ENCODE measurements around the gene CADM2.

CADM2 gene

DNA sequence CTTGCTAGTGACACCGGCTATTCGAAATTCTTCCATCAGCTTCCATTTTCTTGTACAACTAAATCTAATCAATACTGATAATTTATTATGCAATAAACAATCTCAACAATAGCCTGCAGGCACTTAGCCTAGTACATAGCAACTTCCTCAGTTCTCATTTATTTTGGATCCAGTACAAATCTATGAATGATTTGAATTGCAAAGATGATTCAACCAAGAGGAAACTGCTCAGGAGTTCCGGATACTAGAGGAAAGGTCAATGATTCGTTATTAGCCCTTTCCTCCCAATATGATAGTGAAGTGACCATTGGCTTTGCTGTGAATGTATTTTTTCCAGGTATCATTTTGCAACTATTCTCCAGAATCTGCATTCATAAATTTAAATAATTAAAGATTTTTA is 827.0 kb downstream of the CADM2 start:
- DNase-seq (ENCODE audit: insufficient read length, low spot score): no peak
- TF ChIP-seq POLR2A (IDR thresholded peaks at IDR 0.05; ENCODE audit: low read depth, low read length): no peak
- FAIRE-seq: no peak

DNA sequence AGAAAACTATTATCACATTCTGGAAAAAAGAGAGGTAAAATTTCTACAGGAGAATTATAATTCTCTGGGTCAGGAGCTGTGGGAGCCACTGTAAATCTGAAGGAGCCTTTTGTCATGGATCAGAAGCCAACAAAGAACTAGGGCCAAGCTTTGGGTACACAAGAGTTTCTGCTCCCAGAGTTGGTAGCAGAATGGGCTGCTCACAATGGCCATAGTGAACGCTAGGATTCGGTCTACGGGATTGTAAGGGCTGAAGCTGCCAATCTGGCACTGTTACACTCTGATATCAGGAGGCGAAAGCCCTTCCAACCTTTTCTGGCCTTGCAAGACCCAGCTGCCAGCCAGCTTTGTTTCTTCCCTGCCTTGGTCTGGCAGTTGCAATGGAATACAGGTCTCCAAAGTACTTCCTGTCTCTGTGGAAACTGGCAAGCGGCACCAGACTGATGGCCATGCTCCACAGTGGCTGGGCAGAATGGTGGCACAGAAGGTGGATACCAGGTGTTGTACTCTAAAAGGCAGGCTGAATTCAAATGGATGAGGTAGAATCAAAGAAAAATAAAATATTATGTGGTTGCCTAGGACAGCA is 831.7 kb downstream of the CADM2 start:
- DNase-seq (ENCODE audit: insufficient read length, low spot score): no peak
- TF ChIP-seq POLR2A (IDR thresholded peaks at IDR 0.05; ENCODE audit: low read depth, low read length): no peak
- FAIRE-seq: no peak

DNA sequence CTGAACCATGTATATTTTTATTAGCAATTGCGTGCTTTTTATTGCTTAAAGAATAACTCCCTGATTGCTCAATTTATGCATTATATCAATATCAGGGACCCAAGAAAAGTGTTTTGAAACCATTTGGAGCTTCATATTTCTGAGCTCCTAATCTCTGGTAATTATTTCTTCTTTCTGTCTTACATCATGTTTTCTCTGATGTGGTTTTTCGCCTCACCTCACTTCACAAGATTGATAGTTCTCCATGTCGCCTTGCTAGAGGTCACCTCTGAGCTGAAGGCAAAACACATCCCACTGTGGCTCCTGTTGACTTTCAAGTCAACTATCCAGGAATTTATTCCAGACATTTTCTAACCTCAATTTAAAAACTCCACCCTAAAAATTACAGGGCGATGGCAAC is 837.4 kb downstream of the CADM2 start:
- no peak for FAIRE-seq
- DNase-seq (ENCODE audit: insufficient read length, low spot score): no peak
- TF ChIP-seq POLR2A (IDR thresholded peaks at IDR 0.05; ENCODE audit: low read depth, low read length): no peak

- DNase-seq (ENCODE audit: insufficient read length, low spot score): no peak
- FAIRE-seq: no peak
- no peak for TF ChIP-seq POLR2A (IDR thresholded peaks at IDR 0.05; ENCODE audit: low read depth, low read length)
Measured at GRCh38 chr3:85800676-85801075, 841.9 kb downstream of the CADM2 start.

- TF ChIP-seq POLR2A (IDR thresholded peaks at IDR 0.05; ENCODE audit: low read depth, low read length): no peak
- DNase-seq (ENCODE audit: insufficient read length, low spot score) (no peak), FAIRE-seq (no peak)
Measured at GRCh38 chr3:85801955-85802354, 843.2 kb downstream of the CADM2 start.

DNA sequence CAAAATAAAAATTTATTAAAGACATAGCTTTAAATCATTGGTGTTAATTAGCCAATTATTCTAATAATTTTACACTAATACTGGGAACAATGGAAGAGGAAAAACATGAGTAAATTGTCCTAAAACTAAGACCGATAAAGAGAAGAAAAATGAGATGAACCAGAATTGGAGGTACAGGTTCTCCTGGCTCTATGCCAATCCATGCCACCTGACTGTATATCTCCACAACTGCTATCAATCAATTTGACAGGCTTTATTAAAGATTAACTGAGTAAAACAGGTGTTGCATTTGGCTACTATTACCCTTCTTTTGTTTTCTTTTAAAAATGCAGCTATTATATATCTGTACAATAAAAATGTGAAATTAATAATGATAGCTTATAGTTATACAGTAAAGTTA is 850.0 kb downstream of the CADM2 start:
- FAIRE-seq (no peak), DNase-seq (ENCODE audit: insufficient read length, low spot score) (no peak)
- TF ChIP-seq POLR2A (IDR thresholded peaks at IDR 0.05; ENCODE audit: low read depth, low read length): no peak

DNA sequence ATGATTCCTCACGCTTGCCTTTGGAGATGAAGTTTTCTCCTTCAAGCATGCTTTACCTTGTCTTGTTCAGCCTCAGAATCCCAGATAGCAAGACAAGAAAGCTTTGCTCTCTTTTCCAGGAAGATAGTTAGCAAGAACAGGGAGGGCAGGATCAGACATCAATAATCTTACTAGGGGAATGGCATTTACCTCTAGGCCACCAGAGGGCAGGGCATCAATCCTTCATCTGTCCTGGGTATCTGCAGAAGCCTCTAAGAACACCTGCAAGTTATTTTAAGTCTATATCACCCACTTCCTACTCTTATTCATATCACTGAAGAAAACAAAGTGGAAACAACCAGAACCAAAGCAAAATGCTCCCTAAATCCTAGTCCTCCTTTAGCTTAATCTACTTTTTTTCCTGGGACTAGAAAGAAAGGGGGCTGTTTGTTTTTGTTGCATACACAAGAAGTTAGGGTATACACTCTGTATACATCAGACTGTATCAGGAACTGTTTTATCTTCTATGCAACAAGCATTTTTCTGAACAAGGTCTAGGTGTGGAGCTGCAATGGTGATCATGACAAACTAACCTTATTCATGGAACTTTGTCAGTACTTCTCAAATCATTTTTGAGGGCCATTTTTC is 862.5 kb downstream of the CADM2 start:
- no peak for FAIRE-seq

DNA sequence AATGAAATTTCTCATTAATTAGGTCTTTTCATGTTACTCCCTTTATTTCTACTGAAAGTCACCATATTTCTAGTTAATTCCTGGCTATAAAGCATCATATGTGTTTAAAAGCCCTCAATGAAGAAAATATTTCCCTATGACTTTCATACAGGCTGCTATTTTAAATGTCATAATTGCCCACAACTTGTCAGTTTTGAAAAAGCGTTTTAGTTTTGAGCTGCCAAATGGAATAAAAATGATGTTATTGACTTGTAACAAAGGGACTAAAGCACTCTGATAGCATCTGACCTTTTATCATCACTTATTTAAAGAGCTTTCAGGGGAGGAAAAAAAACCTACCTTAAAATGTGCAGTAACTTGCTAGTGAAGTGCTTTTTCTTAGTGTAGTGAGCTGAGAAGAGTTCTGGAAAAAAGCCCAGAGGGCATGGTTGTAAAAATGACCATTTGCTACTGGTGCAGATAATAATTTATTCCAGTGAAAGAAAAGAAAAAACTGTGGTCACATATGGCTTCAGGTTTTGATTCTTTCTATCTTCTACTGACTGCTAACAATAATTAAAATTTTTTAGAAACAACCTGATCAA is 877.2 kb downstream of the CADM2 start:
- FAIRE-seq: no peak
- no peak for DNase-seq (ENCODE audit: insufficient read length, low spot score)
- TF ChIP-seq POLR2A (IDR thresholded peaks at IDR 0.05; ENCODE audit: low read depth, low read length): no peak

More for the DNA sequence above, 862.5 kb downstream of the CADM2 start:
- DNase-seq (ENCODE audit: insufficient read length, low spot score): peak; percentile 1
- no peak for TF ChIP-seq POLR2A (IDR thresholded peaks at IDR 0.05; ENCODE audit: low read depth, low read length)

GRCh38 chr3:85837402-85837801 is 878.6 kb downstream of the CADM2 start:
- TF ChIP-seq POLR2A (IDR thresholded peaks at IDR 0.05; ENCODE audit: low read depth, low read length): no peak
- no peak for FAIRE-seq
- no peak for DNase-seq (ENCODE audit: insufficient read length, low spot score)

- no peak for FAIRE-seq
- DNase-seq (ENCODE audit: insufficient read length, low spot score): no peak
- TF ChIP-seq POLR2A (IDR thresholded peaks at IDR 0.05; ENCODE audit: low read depth, low read length): no peak
Measured at GRCh38 chr3:85838921-85839320, 880.1 kb downstream of the CADM2 start.

DNA sequence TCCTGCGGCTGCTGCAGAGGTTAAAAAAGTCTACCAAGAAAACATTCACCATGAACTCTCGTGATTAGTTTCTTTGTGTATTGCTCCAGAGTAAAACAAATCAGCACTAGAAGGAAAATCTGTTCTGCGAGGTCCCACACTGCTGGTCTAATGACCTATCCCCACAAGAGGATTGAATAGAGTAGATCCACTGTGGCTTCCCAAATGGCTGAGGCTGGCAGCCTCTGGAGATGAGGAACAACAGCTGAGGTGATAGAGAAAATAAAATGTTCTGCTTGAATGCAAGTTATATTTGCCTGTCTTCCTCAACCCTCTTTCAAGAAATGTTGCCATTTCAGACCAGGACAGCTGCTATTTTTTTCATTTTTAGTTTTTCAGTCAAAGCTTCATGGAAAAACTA is 883.3 kb downstream of the CADM2 start:
- TF ChIP-seq POLR2A (IDR thresholded peaks at IDR 0.05; ENCODE audit: low read depth, low read length): no peak
- no peak for DNase-seq (ENCODE audit: insufficient read length, low spot score)
- FAIRE-seq: no peak

DNA sequence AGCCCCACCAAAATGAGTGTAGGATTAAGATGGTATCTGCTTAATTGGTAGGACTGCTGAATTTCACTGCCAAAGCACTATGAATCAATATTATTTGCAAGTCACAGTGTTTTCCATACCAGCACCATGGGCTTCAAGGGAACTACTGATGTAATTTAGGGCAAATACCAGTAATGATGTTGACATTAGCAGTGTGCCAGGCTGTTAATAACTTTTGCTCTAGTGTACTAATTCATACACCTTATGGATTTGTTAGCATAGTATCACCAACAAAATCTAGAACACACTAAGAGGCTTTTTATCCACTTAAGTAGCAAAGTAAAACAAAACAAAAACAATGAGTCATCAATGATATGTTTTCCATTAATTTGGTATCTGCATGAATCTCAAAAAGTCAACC is 888.2 kb downstream of the CADM2 start:
- no peak for TF ChIP-seq POLR2A (IDR thresholded peaks at IDR 0.05; ENCODE audit: low read depth, low read length)
- no peak for FAIRE-seq
- no peak for DNase-seq (ENCODE audit: insufficient read length, low spot score)

GRCh38 chr3:85851071-85851470 is 892.3 kb downstream of the CADM2 start:
- FAIRE-seq (no peak), DNase-seq (ENCODE audit: insufficient read length, low spot score) (no peak)
- TF ChIP-seq POLR2A (IDR thresholded peaks at IDR 0.05; ENCODE audit: low read depth, low read length): no peak

GRCh38 chr3:85853805-85854204 is 895.0 kb downstream of the CADM2 start:
- FAIRE-seq (no peak), DNase-seq (ENCODE audit: insufficient read length, low spot score) (no peak)
- TF ChIP-seq POLR2A (IDR thresholded peaks at IDR 0.05; ENCODE audit: low read depth, low read length): no peak

- no peak for TF ChIP-seq POLR2A (IDR thresholded peaks at IDR 0.05; ENCODE audit: low read depth, low read length)
- no peak for DNase-seq (ENCODE audit: insufficient read length, low spot score)
- no peak for FAIRE-seq
Measured at GRCh38 chr3:85862893-85863455, 904.2 kb downstream of the CADM2 start.

Measured in H54 (cell line).